ENCODE data around the gene TGFB3. TPM values are rescaled to one million over a fixed set of nuclear protein-coding genes. Genes with fewer than 3 reads are reported as not detected.
A peak's percentile ranks its signal among the peaks of the same experiment; 100 is the strongest.

TGFB3 gene
- total RNA-seq, 4 donors from 2014 or later, result 12.0 to 47.1 (median 23.2) TPM

DNA sequence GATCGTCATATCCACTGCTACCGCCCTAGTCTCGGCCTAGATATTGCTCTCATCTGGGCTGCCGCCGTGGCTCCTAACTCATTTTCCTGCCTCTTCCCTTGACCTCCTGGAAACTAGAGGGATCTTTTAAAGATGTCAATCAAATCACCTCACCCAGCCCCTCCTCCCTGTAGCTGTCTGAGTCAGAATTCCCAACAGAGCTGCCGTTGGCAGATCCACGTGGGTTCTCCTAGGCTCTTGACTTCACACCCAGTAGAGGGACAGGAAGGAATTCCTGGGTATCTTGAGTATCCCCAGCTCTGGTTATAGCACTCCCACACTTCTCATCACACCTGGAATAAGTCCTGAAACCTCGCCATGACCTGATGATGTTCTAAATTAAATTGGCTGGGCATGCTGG is 11.9 kb downstream of the TGFB3 start:
- intact Hi-C loops (cut with DNase I), result no loop called here
- no peak for DNase-seq (ENCODE audit: extremely low spot score)
- H3K27ac ChIP-seq (replicated peaks in 1 of 4), result no peak overlapping the region
- no peak overlapping the region for H3K4me3 ChIP-seq
- TF ChIP-seq, protein P1, sequence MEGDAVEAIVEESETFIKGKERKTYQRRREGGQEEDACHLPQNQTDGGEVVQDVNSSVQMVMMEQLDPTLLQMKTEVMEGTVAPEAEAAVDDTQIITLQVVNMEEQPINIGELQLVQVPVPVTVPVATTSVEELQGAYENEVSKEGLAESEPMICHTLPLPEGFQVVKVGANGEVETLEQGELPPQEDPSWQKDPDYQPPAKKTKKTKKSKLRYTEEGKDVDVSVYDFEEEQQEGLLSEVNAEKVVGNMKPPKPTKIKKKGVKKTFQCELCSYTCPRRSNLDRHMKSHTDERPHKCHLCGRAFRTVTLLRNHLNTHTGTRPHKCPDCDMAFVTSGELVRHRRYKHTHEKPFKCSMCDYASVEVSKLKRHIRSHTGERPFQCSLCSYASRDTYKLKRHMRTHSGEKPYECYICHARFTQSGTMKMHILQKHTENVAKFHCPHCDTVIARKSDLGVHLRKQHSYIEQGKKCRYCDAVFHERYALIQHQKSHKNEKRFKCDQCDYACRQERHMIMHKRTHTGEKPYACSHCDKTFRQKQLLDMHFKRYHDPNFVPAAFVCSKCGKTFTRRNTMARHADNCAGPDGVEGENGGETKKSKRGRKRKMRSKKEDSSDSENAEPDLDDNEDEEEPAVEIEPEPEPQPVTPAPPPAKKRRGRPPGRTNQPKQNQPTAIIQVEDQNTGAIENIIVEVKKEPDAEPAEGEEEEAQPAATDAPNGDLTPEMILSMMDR (IDR thresholded peaks at IDR 0.05), result no peak
- TF ChIP-seq EP300 (IDR thresholded peaks at IDR 0.05) (no peak), POLR2AphosphoS5 (IDR thresholded peaks at IDR 0.05) (no peak), POLR2A (IDR thresholded peaks at IDR 0.05; ENCODE audit: low read depth) (no peak)
- peaks cover 5 to 68% (median 42%) of the 10 kb centered on the region in 4 donors for H3K36me3 ChIP-seq
- WGBS, result 79% methylated on average over 7 of the region's 8 CpGs
- H3K9me3 ChIP-seq, result no peaks in the 10 kb centered on the region
- H3K27me3 ChIP-seq, result no peaks in the 10 kb centered on the region
- H3K4me1 ChIP-seq, result peaks cover 0 to 13% (median 8%) of the 10 kb centered on the region in 4 donors

- Histone ChIP-seq H3K27me3 (no peaks in the 10 kb centered on the region), H3K36me3 (peaks cover 5 to 76% (median 50%) of the 10 kb centered on the region in 4 donors), H3K9me3 (no peaks in the 10 kb centered on the region), H3K27ac (replicated peaks in 1 of 4) (peak overlapping the region in 3 of 4 donors; percentile 10 to 44 (median 36)), H3K4me3 (no peak overlapping the region), H3K4me1 (peaks cover 0 to 13% (median 8%) of the 10 kb centered on the region in 4 donors)
- intact Hi-C loops (cut with DNase I), result no loop called here
- DNase-seq (ENCODE audit: extremely low spot score), result no peak
- no peak for TF ChIP-seq POLR2AphosphoS5 (IDR thresholded peaks at IDR 0.05)
- TF ChIP-seq, protein P1 (IDR thresholded peaks at IDR 0.05), result no peak
- no peak for TF ChIP-seq EP300 (IDR thresholded peaks at IDR 0.05)
- no peak for TF ChIP-seq POLR2A (IDR thresholded peaks at IDR 0.05; ENCODE audit: low read depth)
- 68% methylated on average over 4 of the region's 4 CpGs for WGBS
Observed at GRCh38 chr14:75969126-75969525, 12.7 kb downstream of the TGFB3 start.

DNA sequence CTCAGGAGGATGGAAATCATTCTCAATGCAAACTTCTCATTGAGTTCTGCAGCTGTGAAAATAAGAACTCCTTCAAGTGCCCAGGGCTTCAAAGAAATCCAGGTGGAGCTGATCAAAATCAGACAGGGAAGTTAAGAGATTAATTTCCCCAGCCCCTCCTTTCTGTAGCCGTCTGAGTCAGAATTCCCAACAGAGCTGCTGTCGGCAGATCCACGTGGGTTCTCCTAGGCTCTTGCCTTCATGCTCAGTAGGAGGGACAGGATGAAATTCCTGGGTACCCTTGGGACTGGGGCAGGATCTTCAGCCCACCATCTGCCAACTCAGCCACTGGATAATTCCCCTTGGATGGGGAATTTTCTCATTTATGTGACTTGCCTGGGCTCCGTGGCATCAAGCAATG is 13.3 kb downstream of the TGFB3 start:
- TF ChIP-seq POLR2AphosphoS5 (IDR thresholded peaks at IDR 0.05), result peak in 1 of 2 donors; percentile 10
- TF ChIP-seq POLR2A (IDR thresholded peaks at IDR 0.05; ENCODE audit: low read depth), result no peak
- TF ChIP-seq, protein P1 (IDR thresholded peaks at IDR 0.05), result no peak
- H3K27ac ChIP-seq (replicated peaks in 1 of 4), result peak overlapping the region in 3 of 4 donors; percentile 10 to 44 (median 36)
- H3K4me3 ChIP-seq, result peak overlapping the region in 1 of 4 donors; percentile 9
- H3K4me1 ChIP-seq, result peaks cover 0 to 13% (median 8%) of the 10 kb centered on the region in 4 donors
- DNase-seq (ENCODE audit: extremely low spot score), result no peak
- WGBS, result 41% methylated on average over 4 of the region's 4 CpGs
- H3K27me3 ChIP-seq, result no peaks in the 10 kb centered on the region
- no peaks in the 10 kb centered on the region for H3K9me3 ChIP-seq
- intact Hi-C loops (cut with DNase I), result no loop called here
- peaks cover 9 to 82% (median 56%) of the 10 kb centered on the region in 4 donors for H3K36me3 ChIP-seq

- Histone ChIP-seq H3K4me1 (peaks cover 0 to 9% (median 5%) of the 10 kb centered on the region in 4 donors), H3K4me3 (no peak overlapping the region), H3K27ac (replicated peaks in 1 of 4) (no peak overlapping the region), H3K27me3 (no peaks in the 10 kb centered on the region), H3K36me3 (peaks cover 13 to 88% (median 62%) of the 10 kb centered on the region in 4 donors), H3K9me3 (no peaks in the 10 kb centered on the region)
- WGBS, result 100% methylated on average over 3 of the region's 3 CpGs
- DNase-seq (ENCODE audit: extremely low spot score), result no peak
- TF ChIP-seq POLR2AphosphoS5 (IDR thresholded peaks at IDR 0.05) (no peak), EP300 (IDR thresholded peaks at IDR 0.05) (no peak), POLR2A (IDR thresholded peaks at IDR 0.05; ENCODE audit: low read depth) (no peak)
- TF ChIP-seq, protein P1 (IDR thresholded peaks at IDR 0.05), result no peak
- intact Hi-C loops (cut with DNase I), result no loop called here
Observed at GRCh38 chr14:75967866-75968265, 13.9 kb downstream of the TGFB3 start.

- TF ChIP-seq POLR2A (IDR thresholded peaks at IDR 0.05; ENCODE audit: low read depth), result no peak
- TF ChIP-seq, protein P1 (IDR thresholded peaks at IDR 0.05), result no peak
- TF ChIP-seq POLR2AphosphoS5 (IDR thresholded peaks at IDR 0.05), result no peak
- no peak for TF ChIP-seq EP300 (IDR thresholded peaks at IDR 0.05)
- intact Hi-C loops (cut with DNase I), result no loop called here
Observed at GRCh38 chr14:75961662-75962061, 20.1 kb downstream of the TGFB3 start.

More at GRCh38 chr14:75961662-75962061, 20.1 kb downstream of the TGFB3 start:
- DNase-seq (ENCODE audit: extremely low spot score), result no peak
- H3K27me3 ChIP-seq, result no peaks in the 10 kb centered on the region
- no peak overlapping the region for H3K4me3 ChIP-seq
- no peaks in the 10 kb centered on the region for H3K4me1 ChIP-seq
- peaks cover 14 to 95% (median 72%) of the 10 kb centered on the region in 4 donors for H3K36me3 ChIP-seq
- 71% methylated on average over 3 of the region's 3 CpGs for WGBS
- H3K27ac ChIP-seq (replicated peaks in 1 of 4), result no peak overlapping the region
- no peaks in the 10 kb centered on the region for H3K9me3 ChIP-seq
